ENCODE measurements around the gene DKKL1.

GRCh38 chr19:49355909-49356353 lies 7.7 kb upstream of the DKKL1 start:
- TF ChIP-seq CTCF (conservative IDR thresholded peaks at IDR 0.05; ENCODE audit: low read depth in 2 of 2) = no peak
- no peak for TF ChIP-seq EZH2phosphoT487 (IDR thresholded peaks at IDR 0.05; ENCODE audit: unreplicated experiment)
- TF ChIP-seq POLR2AphosphoS5 (IDR thresholded peaks at IDR 0.05; ENCODE audit: low read depth) = no peak
- TF ChIP-seq REST (IDR thresholded peaks at IDR 0.05; ENCODE audit: unreplicated experiment) = no peak
- TF ChIP-seq EZH2 (IDR thresholded peaks at IDR 0.05; ENCODE audit: low read depth, unreplicated experiment) = no peak
- no peak for TF ChIP-seq ZNF331 (CRISPR knock-in tag; IDR thresholded peaks at IDR 0.05; ENCODE audit: low read depth)
- no peak for TF ChIP-seq CREB1 (CRISPR knock-in tag; IDR thresholded peaks at IDR 0.05; ENCODE audit: low read depth)

Data from GM23338 (cell line).